Stimulated activated naive B cell treated with anti-CD40 and anti-IgM and Interleukin-4, amounts not matched to agents 10 μg/mL and 1 μg/mL and 100 μg/mL, for 72 hours (primary cell): ENCODE results near the gene SEC14L6.

Experiments used
- ATAC-seq, 2 donors: fragments of 150-1000 bp; cut with Tn5 transposase; replicated peaks; 2 replicates each; pipeline ENCODE4 v1.10.0; 2021; ENCODE audit warnings: moderate library complexity in 1 of 2
- DNase-seq: peaks from one replicate; pipeline ENCODE4 v3.0.0; 2021
- H3K27ac Mint-ChIP-seq: one replicate; pipeline ENCODE4 v1.8.0; 2022; ENCODE audit warnings: mild to moderate bottlenecking, mixed read lengths
- H3K27me3 Mint-ChIP-seq, 2 donors: one replicate each; pipeline ENCODE4 v1.8.0; 2022; ENCODE audit warnings: mixed read lengths in 2 of 2
- H3K36me3 Mint-ChIP-seq, 2 donors: one replicate each; pipeline ENCODE4 v1.8.0; 2022; ENCODE audit warnings: mixed read lengths in 2 of 2, mild to moderate bottlenecking in 1 of 2
- H3K4me1 Mint-ChIP-seq, 2 donors: one replicate each; pipeline ENCODE4 v1.8.0; 2022; ENCODE audit warnings: mixed read lengths in 2 of 2, mild to moderate bottlenecking in 1 of 2
- H3K4me3 Mint-ChIP-seq, 2 donors: one replicate each; pipeline ENCODE4 v1.8.0; 2022; ENCODE audit warnings: mild to moderate bottlenecking in 2 of 2, mixed read lengths in 2 of 2, moderate library complexity in 1 of 2
- H3K9me3 Mint-ChIP-seq, 2 donors: one replicate each; pipeline ENCODE4 v1.8.0; 2022; ENCODE audit warnings: mixed read lengths in 2 of 2, mild to moderate bottlenecking in 1 of 2

The SEC14L6 gene

DNA sequence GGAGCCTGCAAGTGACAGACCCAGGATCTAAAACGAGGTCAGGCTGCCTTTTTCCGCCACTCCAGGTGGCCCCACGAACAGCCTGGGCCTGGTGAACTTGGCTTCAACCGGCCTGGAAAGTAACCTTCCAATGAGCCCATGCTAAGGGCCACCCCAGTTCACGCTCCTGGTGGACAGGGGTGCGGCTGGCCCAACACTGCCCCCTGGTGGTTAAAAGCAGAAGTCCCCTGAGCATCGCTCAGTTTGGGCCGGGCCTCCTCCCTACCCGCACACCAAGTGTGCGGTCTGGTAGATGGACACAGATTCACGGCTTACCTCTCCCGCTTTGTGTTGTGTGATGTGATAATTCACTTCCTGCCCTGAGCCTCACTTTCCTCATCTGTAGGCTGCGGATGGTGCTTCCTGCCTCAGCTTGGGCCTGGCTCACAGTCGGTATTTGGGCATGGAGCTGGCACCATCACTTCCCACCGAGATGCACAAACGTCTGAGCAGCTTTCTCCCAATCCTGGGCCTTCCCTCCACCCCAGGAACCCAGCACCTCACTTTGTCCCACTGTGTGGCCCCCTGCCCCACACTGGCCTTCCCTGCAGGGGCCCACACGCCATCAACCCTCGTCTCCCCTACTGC is 61.1 kb downstream of the SEC14L6 start:
- no peak overlapping the region for H3K4me3 Mint-ChIP-seq
- H3K27me3 Mint-ChIP-seq, result peaks cover 2 to 14% of the 10 kb centered on the region in 2 donors

DNA sequence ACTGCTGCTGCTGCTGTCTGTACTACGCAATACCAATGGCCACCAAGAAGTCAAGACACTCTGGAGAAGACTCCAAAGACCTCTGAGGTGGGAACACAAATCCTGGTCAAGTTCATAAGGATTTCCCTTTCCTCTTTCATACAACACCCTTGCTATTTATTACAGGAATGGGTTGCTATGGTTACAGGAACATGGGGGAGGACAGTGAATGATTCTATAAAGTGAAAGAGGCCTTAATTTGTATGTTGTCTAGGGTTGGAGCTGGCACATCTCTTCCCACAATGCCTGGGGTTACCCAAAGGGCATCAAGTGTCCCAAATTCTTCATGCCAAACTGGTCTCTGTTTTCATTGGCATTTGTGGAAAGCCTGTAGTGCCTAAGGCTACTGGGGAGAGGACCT is 63.4 kb downstream of the SEC14L6 start:
- H3K9me3 Mint-ChIP-seq, result no peaks in the 10 kb centered on the region
- H3K36me3 Mint-ChIP-seq, result no peaks in the 10 kb centered on the region
- no peak for ATAC-seq
- no peak for DNase-seq
- H3K27ac Mint-ChIP-seq, result no peak overlapping the region
- peaks cover 4 to 8% of the 10 kb centered on the region in 2 donors for H3K4me1 Mint-ChIP-seq
- H3K4me3 Mint-ChIP-seq, result no peak overlapping the region
- H3K27me3 Mint-ChIP-seq, result peaks cover 8 to 14% of the 10 kb centered on the region in 2 donors

More for the DNA sequence above, 61.1 kb downstream of the SEC14L6 start:
- Mint-ChIP-seq H3K9me3 (no peaks in the 10 kb centered on the region), H3K36me3 (no peaks in the 10 kb centered on the region), H3K27ac (no peak overlapping the region), H3K4me1 (peaks cover 4 to 8% of the 10 kb centered on the region in 2 donors)
- DNase-seq (peak; percentile 60), ATAC-seq (peak; percentile 98 to 99)

DNA sequence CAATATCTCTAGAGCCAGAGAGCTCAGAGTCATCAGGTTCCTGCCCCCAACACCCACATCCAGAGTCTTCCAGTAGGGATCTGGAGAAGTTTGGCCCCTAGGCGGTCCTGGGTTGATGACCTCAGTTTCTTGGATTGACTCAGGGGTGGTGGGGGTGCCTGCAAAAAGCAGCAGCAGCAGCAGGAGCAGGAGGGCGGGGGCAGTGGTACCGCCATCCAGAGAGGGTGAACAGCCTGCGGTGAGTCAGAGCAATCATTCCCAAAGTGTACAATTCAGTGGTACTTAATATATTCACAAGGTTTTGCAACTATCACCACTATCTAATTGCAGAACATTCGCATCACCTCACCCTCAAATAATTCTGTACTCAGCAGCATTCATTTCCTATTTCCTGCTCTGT is 64.8 kb downstream of the SEC14L6 start:
- DNase-seq, result no peak
- Mint-ChIP-seq H3K27ac (no peak overlapping the region), H3K4me3 (no peak overlapping the region), H3K4me1 (peaks cover 4 to 8% of the 10 kb centered on the region in 2 donors), H3K36me3 (no peaks in the 10 kb centered on the region), H3K9me3 (no peaks in the 10 kb centered on the region), H3K27me3 (peaks cover 14 to 16% of the 10 kb centered on the region in 2 donors)
- no peak for ATAC-seq

DNA sequence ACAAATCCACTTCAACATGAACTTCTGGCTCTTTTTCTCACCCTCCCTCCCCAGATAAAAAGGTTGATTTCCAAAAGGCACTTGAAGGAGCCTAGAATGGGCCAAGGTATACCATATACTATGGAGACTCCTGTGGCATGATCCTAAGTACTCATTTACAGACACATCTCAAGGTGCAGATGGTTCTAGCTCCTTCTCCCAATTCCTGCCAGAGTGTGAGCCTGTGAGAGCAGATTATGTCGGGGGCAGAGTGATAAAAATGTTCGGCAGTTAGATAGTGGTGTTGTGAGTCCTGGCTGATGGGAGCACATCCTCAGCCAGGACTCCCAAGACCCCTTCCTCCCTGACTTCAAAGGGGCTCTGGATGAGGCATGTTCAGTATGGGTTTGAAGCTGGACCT is 66.6 kb downstream of the SEC14L6 start:
- peaks cover 18 to 19% of the 10 kb centered on the region in 2 donors for H3K27me3 Mint-ChIP-seq
- ATAC-seq (no peak), DNase-seq (no peak)
- no peak overlapping the region for H3K27ac Mint-ChIP-seq
- no peaks in the 10 kb centered on the region for H3K9me3 Mint-ChIP-seq
- H3K4me1 Mint-ChIP-seq, result peaks cover 0 to 2% of the 10 kb centered on the region in 2 donors
- no peaks in the 10 kb centered on the region for H3K36me3 Mint-ChIP-seq
- H3K4me3 Mint-ChIP-seq, result no peak overlapping the region

DNA sequence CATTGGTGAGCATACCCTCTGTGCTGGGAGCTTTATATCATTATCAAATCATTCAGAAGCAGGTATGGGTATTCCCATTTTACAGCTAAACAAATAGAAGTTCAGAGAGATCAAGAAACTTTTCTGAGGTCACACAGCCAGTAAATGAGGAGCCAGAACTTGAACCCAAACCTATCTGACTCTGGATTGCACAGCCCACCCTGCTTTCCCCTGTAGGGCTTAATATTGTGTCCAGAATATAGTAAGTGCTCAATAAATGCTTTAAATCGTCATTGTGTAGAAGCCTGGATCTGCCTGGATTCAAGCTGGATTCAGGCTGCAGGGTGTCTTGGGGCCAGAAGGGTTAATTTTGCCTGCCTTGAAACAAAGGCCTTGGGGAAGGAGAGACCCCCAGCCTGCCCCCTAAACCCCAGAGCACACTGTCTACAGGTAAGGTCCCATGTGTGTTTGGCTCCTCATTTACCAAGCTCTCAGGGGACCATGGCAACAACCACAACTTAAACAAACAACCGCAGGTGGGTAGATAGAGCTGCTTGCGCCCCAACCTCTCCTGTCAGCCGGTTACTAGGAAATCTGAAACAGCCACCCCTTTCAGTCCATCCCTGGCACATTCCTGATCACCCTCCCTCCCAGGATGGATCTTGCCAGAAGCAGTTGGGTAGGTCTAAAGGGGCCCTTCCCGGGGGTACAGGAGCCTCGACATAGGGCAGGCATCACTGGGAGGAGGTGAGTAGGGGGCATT is 71.7 kb downstream of the SEC14L6 start:
- H3K4me3 Mint-ChIP-seq, result no peak overlapping the region
- peaks cover 27 to 44% of the 10 kb centered on the region in 2 donors for H3K27me3 Mint-ChIP-seq
- H3K9me3 Mint-ChIP-seq, result no peaks in the 10 kb centered on the region
- DNase-seq (no peak), ATAC-seq (no peak)
- no peaks in the 10 kb centered on the region for H3K4me1 Mint-ChIP-seq
- H3K27ac Mint-ChIP-seq, result no peak overlapping the region
- no peaks in the 10 kb centered on the region for H3K36me3 Mint-ChIP-seq

- Mint-ChIP-seq H3K36me3 (no peaks in the 10 kb centered on the region), H3K27me3 (peaks cover 27 to 46% of the 10 kb centered on the region in 2 donors)
Measured at GRCh38 chr22:30474121-30474520, 72.4 kb downstream of the SEC14L6 start.

GRCh38 chr22:30472994-30473720 is 73.4 kb downstream of the SEC14L6 start:
- Mint-ChIP-seq H3K36me3 (no peaks in the 10 kb centered on the region), H3K27ac (no peak overlapping the region), H3K4me3 (no peak overlapping the region), H3K4me1 (no peaks in the 10 kb centered on the region), H3K9me3 (no peaks in the 10 kb centered on the region), H3K27me3 (peaks cover 34 to 46% of the 10 kb centered on the region in 2 donors)
- ATAC-seq (no peak), DNase-seq (no peak)

More at GRCh38 chr22:30474121-30474520, 72.4 kb downstream of the SEC14L6 start:
- Mint-ChIP-seq H3K4me3 (no peak overlapping the region), H3K4me1 (no peaks in the 10 kb centered on the region), H3K27ac (no peak overlapping the region), H3K9me3 (no peaks in the 10 kb centered on the region)
- ATAC-seq (no peak), DNase-seq (no peak)
